NCI-H2196 (cell line): ENCODE data around the gene GNPAT.

Experiments used
- DNase-seq: peaks from one replicate; lab custom pipeline; 2025; ENCODE audit not compliant: unreplicated experiment; lab: John Stamatoyannopoulos, UW

The GNPAT gene

GRCh38 chr1:231313661-231314060 is 72.6 kb downstream of the GNPAT start:
- no peak for DNase-seq

- peak; percentile 29 for DNase-seq
These were observed 74.9 kb downstream of the GNPAT start for GRCh38 chr1:231315887-231316286.

- DNase-seq, result no peak
These were observed 76.4 kb downstream of the GNPAT start for GRCh38 chr1:231317306-231318014.

GRCh38 chr1:231318015-231318355 is 77.0 kb downstream of the GNPAT start:
- DNase-seq, result no peak

GRCh38 chr1:231318568-231318967 is 77.6 kb downstream of the GNPAT start:
- no peak for DNase-seq

GRCh38 chr1:231319080-231319479 is 78.1 kb downstream of the GNPAT start:
- no peak for DNase-seq

- no peak for DNase-seq
These were observed 82.0 kb downstream of the GNPAT start for GRCh38 chr1:231322880-231323530.

- no peak for DNase-seq
These were observed 83.6 kb downstream of the GNPAT start for GRCh38 chr1:231324660-231325059.

- DNase-seq, result no peak
These were observed 85.2 kb downstream of the GNPAT start for GRCh38 chr1:231326248-231326647.
